Keratinocyte (primary cell): Measurements from ENCODE around the gene GPX6. TPM values are rescaled to one million over a fixed set of nuclear protein-coding genes. Genes with fewer than 3 reads are reported as not detected.

Experiments used
- DNase-seq: peaks from one replicate; pipeline ENCODE4 v3.0.0-alpha.2; 2011; ENCODE audit warnings: low read depth, missing footprints, low spot score
- FAIRE-seq: peaks from 2 replicates; lab custom pipeline; 2011; peaks lifted over from hg19 to GRCh38; lab: Jason Lieb, UNC
- H2AFZ ChIP-seq: 2 replicates; pipeline ENCODE4 v1.6.0; 2012; ENCODE audit warnings: low read length, control low read depth, inconsistent platforms; ENCODE audit not compliant: control insufficient read depth
- H3K27ac ChIP-seq: 2 replicates; pipeline ENCODE4 v1.5.1; 2011; ENCODE audit warnings: low read length; ENCODE audit not compliant: control insufficient read depth, insufficient read depth
- H3K27me3 ChIP-seq: 3 replicates; pipeline ENCODE4 v1.6.0; 2011; ENCODE audit warnings: low read length; ENCODE audit not compliant: control insufficient read depth, insufficient read depth; ENCODE audit errors: extremely low read depth
- H3K36me3 ChIP-seq, 2 experiments: 2 replicates in 1 of 2; 3 replicates in 1 of 2; pipeline ENCODE4 v1.5.1; 2011; ENCODE audit warnings: low read length in 2 of 2, mild to moderate bottlenecking in 1 of 2; ENCODE audit not compliant: control insufficient read depth in 2 of 2, insufficient read depth in 2 of 2; ENCODE audit errors: extremely low read depth in 1 of 2
- H3K4me1 ChIP-seq: 3 replicates; pipeline ENCODE4 v1.5.1; 2011; ENCODE audit warnings: low read length; ENCODE audit not compliant: control insufficient read depth, insufficient read depth; ENCODE audit errors: extremely low read depth
- H3K4me2 ChIP-seq: 3 replicates; pipeline ENCODE4 v1.6.0; 2011; ENCODE audit warnings: low read depth, low read length; ENCODE audit not compliant: control insufficient read depth, insufficient read depth; ENCODE audit errors: extremely low read depth
- H3K4me3 ChIP-seq, 3 experiments: fragments of 200-600 bp in 1 of 3; sonication (generic) in 1 of 3; 2 replicates in 2 of 3; 3 replicates in 1 of 3; pipeline ENCODE4 v1.5.1; 2011 to 2016; ENCODE audit warnings: low read length in 3 of 3, mild to moderate bottlenecking in 3 of 3, control low read depth in 2 of 3, inconsistent platforms in 1 of 3, low read depth in 1 of 3, mixed read lengths in 1 of 3, mixed run types in 1 of 3, moderate library complexity in 1 of 3; ENCODE audit not compliant: control insufficient read depth in 2 of 3, insufficient read depth in 2 of 3; ENCODE audit errors: extremely low read depth in 1 of 3
- H3K79me2 ChIP-seq: 2 replicates; pipeline ENCODE4 v1.6.0; 2012; ENCODE audit warnings: low read length; ENCODE audit not compliant: control insufficient read depth, insufficient read depth
- H3K9ac ChIP-seq: 3 replicates; pipeline ENCODE4 v1.6.0; 2011; ENCODE audit warnings: low read length; ENCODE audit not compliant: control insufficient read depth, insufficient read depth; ENCODE audit errors: extremely low read depth
- H3K9me1 ChIP-seq: 3 replicates; pipeline ENCODE4 v1.6.0; 2011; ENCODE audit warnings: low read length; ENCODE audit not compliant: control insufficient read depth, insufficient read depth; ENCODE audit errors: extremely low read depth
- H3K9me3 ChIP-seq: 2 replicates; pipeline ENCODE4 v1.5.1; 2012; ENCODE audit warnings: low read depth, low read length; ENCODE audit not compliant: control insufficient read depth
- H4K20me1 ChIP-seq: 3 replicates; pipeline ENCODE4 v1.6.0; 2011; ENCODE audit warnings: low read length; ENCODE audit not compliant: control insufficient read depth, insufficient read depth; ENCODE audit errors: extremely low read depth
- EZH2 ChIP-seq: IDR thresholded peaks from one replicate; pipeline ENCODE4 v1.6.1; 2012; ENCODE audit warnings: inconsistent platforms, mild to moderate bottlenecking, low read length, moderate library complexity
- dilution Hi-C: fragments of 300-500 bp; cut with MboI; formaldehyde crosslinking; loops from one replicate; pipeline ENCODE4 v1.7.0; 2020; ENCODE audit warnings: low sequenced_read_pairs; ENCODE audit not compliant: extremely low pct_ligation_motif_present
- polyA plus RNA-seq, 5 experiments: library from polyadenylated mRNA; depleted of rRNA in 3 of 5; stranded (reverse) in 3 of 5; stranded (forward) in 1 of 5; unstranded in 1 of 5; fragments of >200 nt; gene quantifications; 1 replicate in 1 of 5; 2 replicates in 3 of 5; 3 replicates in 1 of 5; pipeline versions ENCODE4 v1.2.1 to v1.2.3, GENCODE V29; 2011 to 2012; ENCODE audit warnings: missing spikeins in 2 of 5, low read depth in 1 of 5, low replicate concordance in 1 of 5
- TF ChIP-seq, protein P1 (sequence below), 3 experiments: IDR thresholded peaks in 1 of 3; conservative IDR thresholded peaks in 1 of 3; optimal IDR thresholded peaks in 1 of 3; 2 replicates in 2 of 3; 3 replicates in 1 of 3; pipeline versions ENCODE3 to v1.5.1; 2011; ENCODE audit warnings: low read length in 3 of 3, mild to moderate bottlenecking in 3 of 3, moderate library complexity in 2 of 3, control low read depth in 1 of 3, inconsistent platforms in 1 of 3; ENCODE audit not compliant: insufficient read depth in 2 of 3; ENCODE audit errors: extremely low read depth in 1 of 3

GPX6 gene
- polyA plus RNA-seq, 1 donor (not counting 4 experiments of a cell fraction or from before 2014, with no cell fraction given), result not detected

DNA sequence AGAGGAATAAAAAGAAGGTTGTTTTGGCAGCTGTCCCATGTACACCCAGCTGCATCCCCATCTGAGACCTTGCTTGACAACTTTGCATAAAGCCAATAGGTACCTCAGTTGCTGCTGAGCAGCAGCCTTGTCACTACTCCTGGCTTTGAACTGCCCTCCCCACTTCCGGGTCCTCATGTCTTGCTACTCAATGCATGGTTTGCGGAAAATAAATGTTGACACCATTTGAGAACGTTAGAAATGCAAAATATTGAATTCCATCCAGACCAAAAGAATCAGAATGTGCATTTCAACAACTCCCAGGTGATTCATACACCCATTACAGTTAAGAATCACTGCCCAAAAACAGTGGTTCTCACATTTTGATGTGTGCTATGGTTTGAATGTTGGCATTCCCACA is 43.0 kb upstream of the GPX6 start:
- no peaks in the 10 kb centered on the region for H3K36me3 ChIP-seq
- H3K4me1 ChIP-seq, result peaks cover 2% of the 10 kb centered on the region
- H3K27ac ChIP-seq, result no peak overlapping the region
- DNase-seq (no peak), FAIRE-seq (no peak)
- H3K9ac ChIP-seq, result no peak overlapping the region
- no peak overlapping the region for H3K4me2 ChIP-seq
- no peaks in the 10 kb centered on the region for H3K9me3 ChIP-seq
- no peaks in the 10 kb centered on the region for H4K20me1 ChIP-seq
- dilution Hi-C loops, result no loop called here
- no peaks in the 10 kb centered on the region for H3K9me1 ChIP-seq
- H3K27me3 ChIP-seq, result peaks cover 27% of the 10 kb centered on the region
- no peak for TF ChIP-seq EZH2
- TF ChIP-seq, protein P1, sequence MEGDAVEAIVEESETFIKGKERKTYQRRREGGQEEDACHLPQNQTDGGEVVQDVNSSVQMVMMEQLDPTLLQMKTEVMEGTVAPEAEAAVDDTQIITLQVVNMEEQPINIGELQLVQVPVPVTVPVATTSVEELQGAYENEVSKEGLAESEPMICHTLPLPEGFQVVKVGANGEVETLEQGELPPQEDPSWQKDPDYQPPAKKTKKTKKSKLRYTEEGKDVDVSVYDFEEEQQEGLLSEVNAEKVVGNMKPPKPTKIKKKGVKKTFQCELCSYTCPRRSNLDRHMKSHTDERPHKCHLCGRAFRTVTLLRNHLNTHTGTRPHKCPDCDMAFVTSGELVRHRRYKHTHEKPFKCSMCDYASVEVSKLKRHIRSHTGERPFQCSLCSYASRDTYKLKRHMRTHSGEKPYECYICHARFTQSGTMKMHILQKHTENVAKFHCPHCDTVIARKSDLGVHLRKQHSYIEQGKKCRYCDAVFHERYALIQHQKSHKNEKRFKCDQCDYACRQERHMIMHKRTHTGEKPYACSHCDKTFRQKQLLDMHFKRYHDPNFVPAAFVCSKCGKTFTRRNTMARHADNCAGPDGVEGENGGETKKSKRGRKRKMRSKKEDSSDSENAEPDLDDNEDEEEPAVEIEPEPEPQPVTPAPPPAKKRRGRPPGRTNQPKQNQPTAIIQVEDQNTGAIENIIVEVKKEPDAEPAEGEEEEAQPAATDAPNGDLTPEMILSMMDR (optimal IDR thresholded peaks at IDR 0.05 in 1 of 3, IDR thresholded peaks at IDR 0.05 in 1 of 3, conservative IDR thresholded peaks at IDR 0.05 in 1 of 3; ENCODE audit: extremely low read depth in 1 of 3, insufficient read depth in 2 of 3, low read length in 3 of 3), result no peak
- H2AFZ ChIP-seq, result no peak overlapping the region
- H3K4me3 ChIP-seq, result no peak overlapping the region
- no peaks in the 10 kb centered on the region for H3K79me2 ChIP-seq

DNA sequence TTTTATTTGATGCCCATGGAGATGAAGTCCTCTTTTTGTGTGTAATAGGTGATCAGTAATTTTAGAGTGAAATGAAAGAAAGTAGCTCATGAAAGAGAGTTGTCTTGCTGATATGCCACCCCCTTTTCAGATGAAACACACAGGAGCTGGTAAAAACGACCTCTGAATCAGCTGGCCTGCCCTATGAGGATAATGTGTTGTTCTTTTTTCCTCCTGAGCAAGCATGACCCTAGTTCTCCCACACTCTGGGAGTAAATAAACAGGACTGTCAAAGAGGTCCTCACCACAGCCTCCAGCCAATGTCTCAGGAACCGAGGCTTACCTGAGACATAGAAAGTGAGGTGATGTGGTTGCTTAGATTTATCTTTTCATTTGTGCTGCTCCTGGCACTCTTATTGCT is 39.5 kb upstream of the GPX6 start:
- Histone ChIP-seq H3K36me3 (no peaks in the 10 kb centered on the region), H3K9me3 (no peaks in the 10 kb centered on the region), H3K9ac (no peak overlapping the region), H3K27ac (no peak overlapping the region), H4K20me1 (no peaks in the 10 kb centered on the region), H3K4me2 (no peak overlapping the region), H2AFZ (no peak overlapping the region), H3K4me1 (peaks cover 2% of the 10 kb centered on the region), H3K79me2 (no peaks in the 10 kb centered on the region), H3K9me1 (no peaks in the 10 kb centered on the region), H3K4me3 (no peak overlapping the region), H3K27me3 (peaks cover 23% of the 10 kb centered on the region)
- dilution Hi-C loops, result no loop called here
- DNase-seq (no peak), FAIRE-seq (no peak)
- TF ChIP-seq EZH2, result no peak
- TF ChIP-seq, protein P1 (optimal IDR thresholded peaks at IDR 0.05 in 1 of 3, IDR thresholded peaks at IDR 0.05 in 1 of 3, conservative IDR thresholded peaks at IDR 0.05 in 1 of 3; ENCODE audit: extremely low read depth in 1 of 3, insufficient read depth in 2 of 3, low read length in 3 of 3), result no peak
